Astrocyte of the spinal cord (primary cell): ENCODE results near the gene MST1.

Experiments
- DNase-seq: peaks from one replicate; pipeline ENCODE4 v3.0.0; 2011; ENCODE audit warnings: low read depth, low spot score
- H3K4me3 ChIP-seq: 2 replicates; pipeline ENCODE4 v1.5.1; 2011; ENCODE audit warnings: low read depth, mild to moderate bottlenecking, low read length, moderate library complexity
- CTCF ChIP-seq: IDR thresholded peaks from 2 replicates; pipeline ENCODE4 v1.5.1; 2012; ENCODE audit warnings: low read depth, mild to moderate bottlenecking, low read length, inconsistent platforms
- in situ Hi-C: cut with HindIII; loops from 2 replicates; pipeline ENCODE4 v1.10.0; 2017; ENCODE audit warnings: low sequenced_read_pairs

Gene MST1

GRCh38 chr3:49654955-49655556 lies 34.2 kb downstream of the MST1 start:
- in situ Hi-C loops = no loop called here
- no peak for TF ChIP-seq CTCF
- H3K4me3 ChIP-seq = no peak overlapping the region
- no peak for DNase-seq

DNA sequence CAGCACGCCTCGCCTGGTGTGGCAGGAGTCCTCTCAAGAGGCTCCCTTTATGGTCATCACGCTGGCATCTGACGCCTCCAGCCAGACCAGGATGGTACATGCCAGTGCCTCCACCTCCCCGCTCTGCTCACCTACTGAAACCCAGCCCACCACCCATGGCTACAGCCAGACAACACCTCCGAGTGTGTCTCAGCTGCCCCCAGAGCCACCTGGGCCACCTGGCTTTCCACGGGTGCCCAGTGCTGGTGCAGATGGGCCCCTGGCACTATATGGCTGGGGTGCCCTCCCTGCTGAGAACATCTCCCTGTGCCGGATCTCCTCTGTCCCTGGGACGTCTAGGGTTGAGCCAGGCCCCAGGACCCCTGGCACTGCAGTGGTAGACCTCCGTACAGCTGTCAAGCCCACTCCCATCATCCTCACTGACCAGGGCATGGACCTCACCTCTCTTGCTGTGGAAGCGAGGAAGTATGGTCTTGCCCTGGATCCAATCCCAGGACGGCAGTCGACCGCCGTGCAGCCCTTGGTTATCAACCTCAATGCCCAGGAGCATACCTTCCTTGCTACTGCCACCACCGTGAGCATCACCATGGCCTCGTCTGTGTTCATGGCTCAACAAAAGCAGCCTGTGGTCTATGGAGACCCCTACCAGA lies 35.0 kb downstream of the MST1 start:
- no peak for DNase-seq
- H3K4me3 ChIP-seq = no peak overlapping the region
- in situ Hi-C loops = no loop called here
- no peak for TF ChIP-seq CTCF

DNA sequence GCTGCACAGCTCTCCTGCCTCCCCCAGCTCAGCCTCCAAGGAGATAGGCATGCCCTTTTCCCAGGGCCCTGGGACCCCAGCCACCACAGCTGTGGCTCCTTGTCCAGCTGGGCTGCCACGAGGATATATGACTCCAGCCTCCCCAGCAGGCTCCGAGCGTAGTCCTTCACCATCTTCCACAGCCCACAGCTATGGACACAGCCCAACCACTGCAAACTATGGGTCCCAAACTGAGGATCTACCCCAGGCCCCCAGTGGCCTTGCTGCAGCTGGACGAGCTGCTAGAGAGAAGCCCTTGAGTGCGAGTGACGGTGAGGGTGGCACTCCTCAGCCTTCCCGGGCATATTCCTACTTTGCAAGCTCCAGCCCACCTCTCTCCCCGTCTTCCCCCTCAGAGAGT lies 35.7 kb downstream of the MST1 start:
- DNase-seq = no peak
- no peak overlapping the region for H3K4me3 ChIP-seq
- TF ChIP-seq CTCF = no peak
- in situ Hi-C loops = no loop called here

- in situ Hi-C loops = no loop called here
- no peak for TF ChIP-seq CTCF
- no peak for DNase-seq
- no peak overlapping the region for H3K4me3 ChIP-seq
Measured at GRCh38 chr3:49652903-49653415, 36.3 kb downstream of the MST1 start.

- no peak overlapping the region for H3K4me3 ChIP-seq
- in situ Hi-C loops = no loop called here
- no peak for DNase-seq
- TF ChIP-seq CTCF = no peak
Measured at GRCh38 chr3:49652218-49652902, 36.9 kb downstream of the MST1 start.

- no peak for TF ChIP-seq CTCF
- H3K4me3 ChIP-seq = no peak overlapping the region
- no peak for DNase-seq
- in situ Hi-C loops = no loop called here
Measured at GRCh38 chr3:49650637-49651036, 38.6 kb downstream of the MST1 start.
